Heart right ventricle (tissue), 16 donors: Measurements from ENCODE around the gene SH2D1A. TPM values are rescaled to one million over a fixed set of nuclear protein-coding genes. Genes with fewer than 3 reads are reported as not detected.

Experiments
- ATAC-seq, 8 donors: fragments of 200-7000 bp; cut with Tn5 transposase; one replicate each; pipeline ENCODE4 v1.9.1; 2020; ENCODE audit warnings: mild to moderate bottlenecking in 8 of 8, moderate library complexity in 8 of 8, moderate number of reproducible peaks in 1 of 8
- DNase-seq, 2 donors: peaks; one replicate each; pipeline ENCODE4 v3.0.0-alpha.2; 2020
- H3K27ac ChIP-seq, 10 donors: fragments of 200-600 bp; sonication (generic) in 2 of 10; one replicate each; pipeline versions ENCODE4 v1.5.0 to v1.8.0; 2020 to 2022; ENCODE audit warnings: mild to moderate bottlenecking in 3 of 10
- H3K27me3 ChIP-seq, 7 donors: fragments of 200-600 bp; one replicate each; pipeline ENCODE4 v1.8.0; 2021 to 2022; ENCODE audit warnings: mild to moderate bottlenecking in 2 of 7
- H3K36me3 ChIP-seq, 9 donors: fragments of 200-600 bp; sonication (generic) in 1 of 9; one replicate each; pipeline versions ENCODE4 v1.5.0 to v1.8.0; 2020 to 2022; ENCODE audit warnings: mild to moderate bottlenecking in 2 of 9
- H3K4me1 ChIP-seq, 9 donors: fragments of 200-600 bp; sonication (generic) in 1 of 9; one replicate each; pipeline versions ENCODE4 v1.5.0 to v1.8.0; 2020 to 2022; ENCODE audit warnings: mild to moderate bottlenecking in 4 of 9
- H3K4me3 ChIP-seq, 10 donors: fragments of 200-600 bp; sonication (generic) in 2 of 10; one replicate each; pipeline versions ENCODE4 v1.5.0 to v1.8.0; 2020 to 2022; ENCODE audit warnings: mild to moderate bottlenecking in 7 of 10, moderate library complexity in 2 of 10
- H3K9me3 ChIP-seq, 11 donors: fragments of 200-600 bp in 10 of 11; sonication (generic) in 2 of 11; one replicate each; pipeline versions ENCODE4 v1.5.0 to v1.8.0; 2013 to 2022; ENCODE audit warnings: mild to moderate bottlenecking in 2 of 11, control low read depth in 1 of 11, moderate library complexity in 1 of 11
- CTCF ChIP-seq, 9 donors: fragments of 200-600 bp; sonication (generic) in 2 of 9; IDR thresholded peaks; one replicate each; pipeline versions ENCODE4 v1.5.0 to v1.8.0; 2021 to 2022; ENCODE audit warnings: antibody characterized with exemption in 9 of 9, mild to moderate bottlenecking in 5 of 9, moderate library complexity in 1 of 9
- WGBS, 2 donors: extraction: QIAGEN DNeasy Blood & Tissue Kit; methylation state at CpG; one replicate each; pipeline ENCODE4 v1.1.7; 2013; ENCODE audit warnings: inconsistent platforms in 1 of 2; 5-methylcytosine and 5-hydroxymethylcytosine counted together
- intact Hi-C, 10 donors: fragments of 100-400 bp; cut with DNase I; formaldehyde crosslinking; loops; one replicate each; pipeline versions ENCODE4 v1.11.1 to v1.14.2; 2022
- polyA plus RNA-seq, 2 donors: library from polyadenylated mRNA; stranded (reverse); fragments of 200-250 nt; gene quantifications; one replicate each; pipeline ENCODE4 v1.2.3, GENCODE V29; 2013
- total RNA-seq, 10 donors: library from RNA; stranded (reverse); fragmentation: NEBNext Ultra II Directional in 3 of 10; extraction: Animal tissue kit (Norgen Biotek cat#: 25700) in 3 of 10; gene quantifications; one replicate each; pipeline versions ENCODE4 v1.2.1 to v1.2.4, GENCODE V29; 2021 to 2023
- donor health status: Arrhythmogenic right ventricular cardiomyopathy.
- donor health status: ischemic (EF 13 %, LVEDD 7.1; RV severe dilation, severe dysfunction).
- donor health status: healthy with polysubstance abuse.
- donor health status: DM: no; HTN: yes; CAD: no.
- donor health status: DM: no; HTN: no; CAD: no.
- donor health status: ischemic (EF 25% LVEDD 6.9; RV normal size, moderate dysfunction).
- donor health status: ischemic (EF 25% LVEDD 5.7; RV mildly dilated, moderate dysfunction).
- donor health status: healthy.
- donor health status: DM: yes; HTN: yes; CAD: no.
- donor health status: Ischemic cardiomyopathy.
- donor health status: ischemic (EF 35%, LVEDD 5.7; RV mildly dilated, moderate dysfunction).
- donor health status: nonischemic (EF 11% LVEDD 7.7; RV severe dilation, severe dysfunction).
- donor health status: DM: yes; HTN: yes; CAD: no.
- donor health status: PGD.
- donor health status: ischemic (EF 29% LVEDD 5.4; RV normal size, mild dysfunction).
- donor health status: nonischemic (EF 23%, LVEDD 6.1; RV moderate dilation, normal function).

Gene SH2D1A
- total and polyA plus RNA-seq, 12 donors = 0.03 to 1.6 (median 0.13) TPM; not detected in 5

GRCh38 chrX:124342174-124342867, 4.0 kb upstream of the SH2D1A start:
- Histone ChIP-seq H3K27ac (peak overlapping the region in 1 of 10 donors; percentile 60), H3K9me3 (no peaks in the 10 kb centered on the region), H3K36me3 (no peaks in the 10 kb centered on the region), H3K4me1 (no peaks in the 10 kb centered on the region), H3K27me3 (no peaks in the 10 kb centered on the region), H3K4me3 (no peak overlapping the region)
- 71 to 78% methylated on average over 7 of the region's 7 CpGs for WGBS, 2 donors
- DNase-seq = no peak
- intact Hi-C loops = no loop called here
- ATAC-seq = no peak
- no peak for TF ChIP-seq CTCF (IDR thresholded peaks at IDR 0.05)

- Histone ChIP-seq H3K36me3 (no peaks in the 10 kb centered on the region), H3K4me3 (no peak overlapping the region), H3K27me3 (no peaks in the 10 kb centered on the region), H3K9me3 (no peaks in the 10 kb centered on the region), H3K27ac (no peak overlapping the region), H3K4me1 (no peaks in the 10 kb centered on the region)
- no peak for TF ChIP-seq CTCF (IDR thresholded peaks at IDR 0.05)
- DNase-seq (no peak), ATAC-seq (no peak)
- intact Hi-C loops = no loop called here
Observed at GRCh38 chrX:124343016-124343415, 3.3 kb upstream of the SH2D1A start.

GRCh38 chrX:124344246-124344645, 2.1 kb upstream of the SH2D1A start:
- DNase-seq = no peak
- ATAC-seq = no peak
- no peaks in the 10 kb centered on the region for H3K36me3 ChIP-seq
- H3K27me3 ChIP-seq = no peaks in the 10 kb centered on the region
- no peak overlapping the region for H3K4me3 ChIP-seq
- 82 to 92% methylated on average over 4 of the region's 4 CpGs for WGBS, 2 donors
- intact Hi-C loops = no loop called here
- H3K4me1 ChIP-seq = no peaks in the 10 kb centered on the region
- H3K27ac ChIP-seq = no peak overlapping the region
- no peak for TF ChIP-seq CTCF (IDR thresholded peaks at IDR 0.05)
- H3K9me3 ChIP-seq = no peaks in the 10 kb centered on the region

- ATAC-seq (no peak), DNase-seq (no peak)
- peak overlapping the region in 1 of 10 donors; percentile 41 for H3K4me3 ChIP-seq
- intact Hi-C loops = no loop called here
- no peaks in the 10 kb centered on the region for H3K36me3 ChIP-seq
- H3K27me3 ChIP-seq = no peaks in the 10 kb centered on the region
- TF ChIP-seq CTCF (IDR thresholded peaks at IDR 0.05) = no peak
- H3K4me1 ChIP-seq = no peaks in the 10 kb centered on the region
- 88% methylated on average over 14 to 15 of the region's 15 CpGs for WGBS, 2 donors
- peak overlapping the region in 1 of 10 donors; percentile 81 for H3K27ac ChIP-seq
- H3K9me3 ChIP-seq = no peaks in the 10 kb centered on the region
Observed at GRCh38 chrX:124346877-124347241, 496 bp downstream of the SH2D1A start.
